ENCODE measurements around the gene ULK1.

Gene ULK1

DNA sequence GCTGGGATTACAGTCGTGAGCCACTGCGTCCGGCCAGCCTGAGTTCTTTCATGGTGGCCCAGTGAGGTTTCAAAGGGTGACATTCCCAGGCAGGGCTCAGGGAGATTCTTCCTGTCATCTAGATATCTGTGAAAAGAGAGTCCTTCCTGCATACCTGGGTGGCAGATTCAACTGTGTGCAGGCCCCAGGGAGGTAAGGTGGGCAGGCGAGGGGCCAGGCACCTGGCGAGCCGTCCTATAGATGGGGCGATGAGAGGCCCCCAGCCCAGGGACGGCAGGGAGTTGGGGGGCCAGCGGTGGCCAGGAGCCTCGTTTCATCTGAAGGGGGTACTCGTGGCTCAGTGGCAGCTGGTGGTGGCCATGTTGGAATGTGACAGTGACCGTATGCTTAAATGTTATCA, 48.2 kb downstream of the ULK1 start (continued):
- TF ChIP-seq ZNF501 (tag by site-specific recombination; IDR thresholded peaks at IDR 0.05), result no peak
- TF ChIP-seq, protein P1, sequence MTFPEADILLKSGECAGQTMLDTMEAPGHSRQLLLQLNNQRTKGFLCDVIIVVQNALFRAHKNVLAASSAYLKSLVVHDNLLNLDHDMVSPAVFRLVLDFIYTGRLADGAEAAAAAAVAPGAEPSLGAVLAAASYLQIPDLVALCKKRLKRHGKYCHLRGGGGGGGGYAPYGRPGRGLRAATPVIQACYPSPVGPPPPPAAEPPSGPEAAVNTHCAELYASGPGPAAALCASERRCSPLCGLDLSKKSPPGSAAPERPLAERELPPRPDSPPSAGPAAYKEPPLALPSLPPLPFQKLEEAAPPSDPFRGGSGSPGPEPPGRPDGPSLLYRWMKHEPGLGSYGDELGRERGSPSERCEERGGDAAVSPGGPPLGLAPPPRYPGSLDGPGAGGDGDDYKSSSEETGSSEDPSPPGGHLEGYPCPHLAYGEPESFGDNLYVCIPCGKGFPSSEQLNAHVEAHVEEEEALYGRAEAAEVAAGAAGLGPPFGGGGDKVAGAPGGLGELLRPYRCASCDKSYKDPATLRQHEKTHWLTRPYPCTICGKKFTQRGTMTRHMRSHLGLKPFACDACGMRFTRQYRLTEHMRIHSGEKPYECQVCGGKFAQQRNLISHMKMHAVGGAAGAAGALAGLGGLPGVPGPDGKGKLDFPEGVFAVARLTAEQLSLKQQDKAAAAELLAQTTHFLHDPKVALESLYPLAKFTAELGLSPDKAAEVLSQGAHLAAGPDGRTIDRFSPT (tag by site-specific recombination; IDR thresholded peaks at IDR 0.05), result no peak

DNA sequence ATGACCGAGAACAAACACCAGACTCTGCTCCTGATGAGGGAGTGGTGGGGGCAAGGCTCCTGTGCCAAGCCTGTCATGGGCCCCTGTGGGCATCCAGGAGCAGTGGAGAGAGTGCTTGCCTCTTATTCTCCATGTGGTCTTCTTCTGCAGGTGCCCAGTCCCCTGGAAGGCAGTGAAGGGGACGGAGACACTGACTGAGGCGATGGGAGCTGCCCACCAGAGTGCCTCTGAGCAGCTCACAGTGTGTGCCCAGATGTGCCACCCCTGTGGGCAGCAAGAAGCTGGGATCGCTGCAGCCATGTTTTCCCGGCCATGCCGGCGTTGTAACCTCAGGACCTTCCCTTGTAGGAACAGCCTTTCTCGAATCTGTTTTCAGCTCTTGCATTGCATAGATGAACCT, 49.0 kb downstream of the ULK1 start:
- Histone ChIP-seq H3K4me1 (ENCODE audit: control insufficient read depth, insufficient read depth, low read length) (no peaks in the 10 kb centered on the region), H3K27ac (ENCODE audit: extremely low read depth, low read depth, low read length) (no peak overlapping the region), H3K4me3 (ENCODE audit: low read depth, low read length) (no peak overlapping the region), H3K36me3 (ENCODE audit: control insufficient read depth in 2 of 2, insufficient read depth in 1 of 2, low read length in 2 of 2) (peaks cover 24 to 58% of the 10 kb centered on the region in 2 experiments; a peak in 2 of 3 replicates), H3K9me3 (ENCODE audit: control insufficient read depth, insufficient read depth, low read depth, low read length) (no peaks in the 10 kb centered on the region)
- CTCF ChIA-PET, result no interaction called here
- POLR2A ChIA-PET, result interaction anchor here (0.6 kb wide), 1 partner anchor 15 kb away, joined by 3 read pairs; no protein-coding TSS in a partner anchor
- TF ChIP-seq ZSCAN23 (tag by site-specific recombination; IDR thresholded peaks at IDR 0.05) (no peak), ZNF837 (tag by site-specific recombination; IDR thresholded peaks at IDR 0.05) (no peak), ZNF623 (tag by site-specific recombination; IDR thresholded peaks at IDR 0.05) (no peak)
- TF ChIP-seq, protein P1 (tag by site-specific recombination; IDR thresholded peaks at IDR 0.05), result no peak
- TF ChIP-seq, protein P2, sequence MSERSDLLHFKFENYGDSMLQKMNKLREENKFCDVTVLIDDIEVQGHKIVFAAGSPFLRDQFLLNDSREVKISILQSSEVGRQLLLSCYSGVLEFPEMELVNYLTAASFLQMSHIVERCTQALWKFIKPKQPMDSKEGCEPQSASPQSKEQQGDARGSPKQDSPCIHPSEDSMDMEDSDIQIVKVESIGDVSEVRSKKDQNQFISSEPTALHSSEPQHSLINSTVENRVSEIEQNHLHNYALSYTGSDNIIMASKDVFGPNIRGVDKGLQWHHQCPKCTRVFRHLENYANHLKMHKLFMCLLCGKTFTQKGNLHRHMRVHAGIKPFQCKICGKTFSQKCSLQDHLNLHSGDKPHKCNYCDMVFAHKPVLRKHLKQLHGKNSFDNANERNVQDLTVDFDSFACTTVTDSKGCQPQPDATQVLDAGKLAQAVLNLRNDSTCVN (tag by site-specific recombination; optimal IDR thresholded peaks at IDR 0.05), result no peak

DNA sequence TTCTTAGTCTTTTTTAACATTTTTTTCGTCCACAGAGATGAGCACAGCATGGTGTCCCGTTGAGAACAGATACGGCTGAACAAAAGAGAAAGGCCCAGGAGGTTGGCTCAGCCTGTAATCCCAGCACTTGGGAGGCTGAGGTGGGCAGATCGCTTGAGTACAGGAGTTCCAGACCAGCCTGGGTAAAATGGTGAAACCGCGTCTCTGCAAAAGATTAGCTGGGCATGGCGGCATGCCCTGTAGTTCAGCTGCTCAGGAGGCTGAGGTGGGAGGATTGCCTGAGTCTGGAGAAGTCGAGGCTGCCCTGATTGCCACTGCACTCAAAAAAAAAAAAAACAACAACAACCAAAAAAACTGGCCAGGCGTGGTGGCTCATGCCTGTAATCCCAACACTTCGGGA, 49.5 kb downstream of the ULK1 start:
- Histone ChIP-seq H3K9me3 (ENCODE audit: control insufficient read depth, insufficient read depth, low read depth, low read length) (no peaks in the 10 kb centered on the region), H3K36me3 (ENCODE audit: control insufficient read depth in 2 of 2, insufficient read depth in 1 of 2, low read length in 2 of 2) (peaks cover 24 to 56% of the 10 kb centered on the region in 2 experiments; a peak in 2 of 3 replicates), H3K4me3 (ENCODE audit: low read depth, low read length) (no peak overlapping the region), H3K27ac (ENCODE audit: extremely low read depth, low read depth, low read length) (no peak overlapping the region), H3K4me1 (ENCODE audit: control insufficient read depth, insufficient read depth, low read length) (no peaks in the 10 kb centered on the region)
- ChIA-PET POLR2A (interaction anchor here (0.6 kb wide), 1 partner anchor 15 kb away, joined by 3 read pairs; no protein-coding TSS in a partner anchor), CTCF (no interaction called here)
- TF ChIP-seq, protein P3, sequence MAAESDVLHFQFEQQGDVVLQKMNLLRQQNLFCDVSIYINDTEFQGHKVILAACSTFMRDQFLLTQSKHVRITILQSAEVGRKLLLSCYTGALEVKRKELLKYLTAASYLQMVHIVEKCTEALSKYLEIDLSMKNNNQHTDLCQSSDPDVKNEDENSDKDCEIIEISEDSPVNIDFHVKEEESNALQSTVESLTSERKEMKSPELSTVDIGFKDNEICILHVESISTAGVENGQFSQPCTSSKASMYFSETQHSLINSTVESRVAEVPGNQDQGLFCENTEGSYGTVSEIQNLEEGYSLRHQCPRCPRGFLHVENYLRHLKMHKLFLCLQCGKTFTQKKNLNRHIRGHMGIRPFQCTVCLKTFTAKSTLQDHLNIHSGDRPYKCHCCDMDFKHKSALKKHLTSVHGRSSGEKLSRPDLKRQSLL (tag by site-specific recombination; IDR thresholded peaks at IDR 0.05), result no peak
- peak; percentile 22; the same call in 1 of the 2 replicates for TF ChIP-seq ZNF600 (tag by site-specific recombination; IDR thresholded peaks at IDR 0.05)

DNA sequence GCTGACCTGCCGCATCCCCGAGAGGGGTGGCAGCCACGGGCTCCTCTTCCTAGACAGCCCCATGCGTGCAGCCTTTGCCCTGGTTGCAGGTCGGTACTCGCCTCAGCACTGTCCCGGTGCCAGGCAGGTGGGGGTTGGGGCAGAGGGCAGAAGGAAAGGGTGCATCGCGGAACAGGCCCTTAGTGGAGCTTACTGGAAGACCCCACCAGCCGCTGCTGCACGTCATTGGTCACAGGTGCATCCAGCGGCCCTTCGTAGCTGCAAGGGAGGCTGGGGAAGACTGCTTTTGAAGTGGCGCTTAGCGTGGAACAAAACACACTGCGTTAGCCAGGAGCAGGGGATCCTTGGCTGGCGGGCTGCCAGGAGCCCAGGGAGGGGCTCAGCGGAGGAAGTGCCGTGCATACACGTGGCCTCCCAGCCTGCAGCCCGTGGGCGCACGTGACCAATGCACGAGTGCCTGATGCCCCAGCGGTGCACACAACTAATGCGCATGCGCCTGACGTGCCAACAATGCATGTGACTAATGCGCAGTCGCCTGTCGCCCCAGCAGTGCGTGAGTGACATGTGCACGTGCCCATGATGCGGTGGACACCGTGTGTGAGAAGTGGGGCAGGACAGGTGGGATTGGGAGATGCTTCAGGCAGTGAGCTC, 50.3 kb downstream of the ULK1 start:
- no peaks in the 10 kb centered on the region for H3K9me3 ChIP-seq (ENCODE audit: control insufficient read depth, insufficient read depth, low read depth, low read length)
- POLR2A ChIA-PET, result interaction anchor here (1.5 to 1.7 kb wide), 2 partner anchors 9 to 15 kb away, joined by 4 to 8 read pairs; no protein-coding TSS in a partner anchor
- no peak overlapping the region for H3K4me3 ChIP-seq (ENCODE audit: low read depth, low read length)
- CTCF ChIA-PET, result interaction anchor here (1.1 kb wide), 1 partner anchor 109 kb away, joined by 3 read pairs; no protein-coding TSS in a partner anchor
- H3K27ac ChIP-seq (ENCODE audit: extremely low read depth, low read depth, low read length), result no peak overlapping the region
- peaks cover 19 to 48% of the 10 kb centered on the region in 2 experiments; a peak in 2 of 3 replicates for H3K36me3 ChIP-seq (ENCODE audit: control insufficient read depth in 2 of 2, insufficient read depth in 1 of 2, low read length in 2 of 2)
- H3K4me1 ChIP-seq (ENCODE audit: control insufficient read depth, insufficient read depth, low read length), result no peaks in the 10 kb centered on the region
- TF ChIP-seq MZF1 (tag by site-specific recombination; IDR thresholded peaks at IDR 0.05; ENCODE audit: borderline replicate concordance) (peak; percentile 94), ZNF560 (tag by site-specific recombination; IDR thresholded peaks at IDR 0.05; ENCODE audit: borderline replicate concordance) (no peak), ZNF561 (tag by site-specific recombination; IDR thresholded peaks at IDR 0.05; ENCODE audit: borderline replicate concordance) (no peak), ZBTB48 (tag by site-specific recombination; IDR thresholded peaks at IDR 0.05) (no peak), ZNF747 (tag by site-specific recombination; IDR thresholded peaks at IDR 0.05) (no peak), MEIS1 (CRISPR knock-in tag; IDR thresholded peaks at IDR 0.05; ENCODE audit: borderline replicate concordance) (no peak), ZNF777 (tag by site-specific recombination; IDR thresholded peaks at IDR 0.05; ENCODE audit: borderline replicate concordance) (no peak), RBAK (tag by site-specific recombination; IDR thresholded peaks at IDR 0.05) (no peak)
- TF ChIP-seq, protein P4, sequence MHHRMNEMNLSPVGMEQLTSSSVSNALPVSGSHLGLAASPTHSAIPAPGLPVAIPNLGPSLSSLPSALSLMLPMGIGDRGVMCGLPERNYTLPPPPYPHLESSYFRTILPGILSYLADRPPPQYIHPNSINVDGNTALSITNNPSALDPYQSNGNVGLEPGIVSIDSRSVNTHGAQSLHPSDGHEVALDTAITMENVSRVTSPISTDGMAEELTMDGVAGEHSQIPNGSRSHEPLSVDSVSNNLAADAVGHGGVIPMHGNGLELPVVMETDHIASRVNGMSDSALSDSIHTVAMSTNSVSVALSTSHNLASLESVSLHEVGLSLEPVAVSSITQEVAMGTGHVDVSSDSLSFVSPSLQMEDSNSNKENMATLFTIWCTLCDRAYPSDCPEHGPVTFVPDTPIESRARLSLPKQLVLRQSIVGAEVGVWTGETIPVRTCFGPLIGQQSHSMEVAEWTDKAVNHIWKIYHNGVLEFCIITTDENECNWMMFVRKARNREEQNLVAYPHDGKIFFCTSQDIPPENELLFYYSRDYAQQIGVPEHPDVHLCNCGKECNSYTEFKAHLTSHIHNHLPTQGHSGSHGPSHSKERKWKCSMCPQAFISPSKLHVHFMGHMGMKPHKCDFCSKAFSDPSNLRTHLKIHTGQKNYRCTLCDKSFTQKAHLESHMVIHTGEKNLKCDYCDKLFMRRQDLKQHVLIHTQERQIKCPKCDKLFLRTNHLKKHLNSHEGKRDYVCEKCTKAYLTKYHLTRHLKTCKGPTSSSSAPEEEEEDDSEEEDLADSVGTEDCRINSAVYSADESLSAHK (tag by site-specific recombination; IDR thresholded peaks at IDR 0.05), result no peak
